Superior temporal gyrus (tissue), 1 donor: ENCODE measurements around the gene FAR1.

Experiments used
- DNase-seq: peaks from one replicate; pipeline ENCODE4 v3.0.0-alpha.2; 2016; ENCODE audit errors: extremely low spot score

FAR1 gene

DNA sequence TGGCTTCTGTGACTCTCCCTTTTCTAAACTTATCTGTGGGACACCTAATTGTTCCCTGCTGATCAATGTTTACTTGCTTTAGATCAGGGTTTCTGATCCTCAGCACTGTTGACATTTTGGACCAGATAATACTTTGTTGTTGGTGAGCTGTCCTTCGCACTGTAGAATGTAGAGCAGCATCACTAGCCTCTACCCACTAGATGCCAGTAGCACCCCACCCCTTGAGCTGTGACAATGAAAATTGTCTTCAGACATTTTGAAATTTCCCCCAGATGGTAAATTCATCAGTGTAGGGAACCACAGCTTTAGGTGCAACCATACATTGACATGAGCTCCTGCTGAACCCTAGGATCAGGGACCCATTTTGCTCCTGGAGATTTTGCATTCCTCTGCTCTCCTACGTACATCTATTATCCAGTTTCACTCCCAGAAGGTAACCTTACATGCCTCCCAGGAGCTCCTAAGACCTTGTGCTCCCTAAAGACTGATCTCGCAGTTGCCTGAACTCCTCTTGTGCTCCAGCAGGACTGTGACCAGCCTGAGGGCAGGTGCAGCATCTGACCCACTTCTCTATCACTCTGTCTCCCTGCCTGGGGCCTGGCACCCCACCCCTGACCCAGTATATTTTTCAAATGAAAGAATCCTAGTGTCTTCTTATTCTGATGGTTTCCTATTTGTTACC is 107.8 kb downstream of the FAR1 start:
- DNase-seq = no peak

- no peak for DNase-seq
Observed at GRCh38 chr11:13777341-13777985, 109.0 kb downstream of the FAR1 start.

GRCh38 chr11:13778345-13778744 is 109.9 kb downstream of the FAR1 start:
- no peak for DNase-seq

GRCh38 chr11:13781153-13781552 is 112.7 kb downstream of the FAR1 start:
- no peak for DNase-seq
